Measurements from ENCODE around the gene TJP1.

GRCh38 chr15:29860872-29861271 lies 38.6 kb upstream of the TJP1 start:
- TF ChIP-seq POLR2A (IDR thresholded peaks at IDR 0.05): no peak
- no peak for TF ChIP-seq CTCF (IDR thresholded peaks at IDR 0.05)

Measured in gastroesophageal sphincter (tissue), 3 donors.